C4-2B (cell line): ENCODE results near the gene SFN.

ENCODE experiments used
- H3K27ac ChIP-seq: fragments of 450-650 bp; 2 replicates; pipeline ENCODE4 v1.5.1; 2017
- ZFX ChIP-seq: fragments of 450-650 bp; IDR thresholded peaks from 2 replicates; pipeline ENCODE4 v1.6.1; 2017
- TF ChIP-seq, protein P1 (sequence below): fragments of 450-650 bp; conservative IDR thresholded peaks from 2 replicates; pipeline ENCODE4 v1.5.1; 2017; ENCODE audit warnings: mild to moderate bottlenecking

The SFN gene

DNA sequence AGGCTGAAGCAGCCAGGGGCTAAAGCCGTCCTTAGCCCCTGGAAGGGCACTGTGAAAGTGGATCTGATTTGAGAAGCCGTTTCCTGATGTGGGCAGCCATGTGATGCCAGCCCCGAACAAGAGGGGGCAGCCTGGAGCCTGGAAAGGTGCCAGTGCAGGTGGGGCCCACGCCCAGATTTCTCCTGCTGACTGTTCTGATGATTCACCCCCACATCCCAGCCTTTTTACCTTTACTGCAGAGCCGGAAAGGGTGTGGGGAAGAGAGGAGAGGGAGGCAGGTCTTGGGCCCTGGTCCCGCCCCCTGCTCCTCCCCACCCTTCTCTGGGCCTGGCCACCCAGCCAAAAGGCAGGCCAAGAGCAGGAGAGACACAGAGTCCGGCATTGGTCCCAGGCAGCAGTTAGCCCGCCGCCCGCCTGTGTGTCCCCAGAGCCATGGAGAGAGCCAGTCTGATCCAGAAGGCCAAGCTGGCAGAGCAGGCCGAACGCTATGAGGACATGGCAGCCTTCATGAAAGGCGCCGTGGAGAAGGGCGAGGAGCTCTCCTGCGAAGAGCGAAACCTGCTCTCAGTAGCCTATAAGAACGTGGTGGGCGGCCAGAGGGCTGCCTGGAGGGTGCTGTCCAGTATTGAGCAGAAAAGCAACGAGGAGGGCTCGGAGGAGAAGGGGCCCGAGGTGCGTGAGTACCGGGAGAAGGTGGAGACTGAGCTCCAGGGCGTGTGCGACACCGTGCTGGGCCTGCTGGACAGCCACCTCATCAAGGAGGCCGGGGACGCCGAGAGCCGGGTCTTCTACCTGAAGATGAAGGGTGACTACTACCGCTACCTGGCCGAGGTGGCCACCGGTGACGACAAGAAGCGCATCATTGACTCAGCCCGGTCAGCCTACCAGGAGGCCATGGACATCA lies at the start of gene SFN:
SFN (plus strand) TSS at position 369 of the 904 bp plus-strand sequence; CDS start at position 433, 64 bp downstream.
- H3K27ac ChIP-seq = peak within 1 kb of the TSS; percentile 80
- TF ChIP-seq, protein P1, sequence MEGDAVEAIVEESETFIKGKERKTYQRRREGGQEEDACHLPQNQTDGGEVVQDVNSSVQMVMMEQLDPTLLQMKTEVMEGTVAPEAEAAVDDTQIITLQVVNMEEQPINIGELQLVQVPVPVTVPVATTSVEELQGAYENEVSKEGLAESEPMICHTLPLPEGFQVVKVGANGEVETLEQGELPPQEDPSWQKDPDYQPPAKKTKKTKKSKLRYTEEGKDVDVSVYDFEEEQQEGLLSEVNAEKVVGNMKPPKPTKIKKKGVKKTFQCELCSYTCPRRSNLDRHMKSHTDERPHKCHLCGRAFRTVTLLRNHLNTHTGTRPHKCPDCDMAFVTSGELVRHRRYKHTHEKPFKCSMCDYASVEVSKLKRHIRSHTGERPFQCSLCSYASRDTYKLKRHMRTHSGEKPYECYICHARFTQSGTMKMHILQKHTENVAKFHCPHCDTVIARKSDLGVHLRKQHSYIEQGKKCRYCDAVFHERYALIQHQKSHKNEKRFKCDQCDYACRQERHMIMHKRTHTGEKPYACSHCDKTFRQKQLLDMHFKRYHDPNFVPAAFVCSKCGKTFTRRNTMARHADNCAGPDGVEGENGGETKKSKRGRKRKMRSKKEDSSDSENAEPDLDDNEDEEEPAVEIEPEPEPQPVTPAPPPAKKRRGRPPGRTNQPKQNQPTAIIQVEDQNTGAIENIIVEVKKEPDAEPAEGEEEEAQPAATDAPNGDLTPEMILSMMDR = no peak; the same call in 1 of the 2 replicates
- no peak for TF ChIP-seq ZFX

GRCh38 chr1:26814377-26814776 lies 48.6 kb upstream of the SFN start:
- TF ChIP-seq ZFX = no peak
- TF ChIP-seq, protein P1 = no peak
- H3K27ac ChIP-seq = no peak overlapping the region

GRCh38 chr1:26814893-26815292 lies 48.1 kb upstream of the SFN start:
- H3K27ac ChIP-seq = no peak overlapping the region
- TF ChIP-seq, protein P1 = no peak
- no peak for TF ChIP-seq ZFX

DNA sequence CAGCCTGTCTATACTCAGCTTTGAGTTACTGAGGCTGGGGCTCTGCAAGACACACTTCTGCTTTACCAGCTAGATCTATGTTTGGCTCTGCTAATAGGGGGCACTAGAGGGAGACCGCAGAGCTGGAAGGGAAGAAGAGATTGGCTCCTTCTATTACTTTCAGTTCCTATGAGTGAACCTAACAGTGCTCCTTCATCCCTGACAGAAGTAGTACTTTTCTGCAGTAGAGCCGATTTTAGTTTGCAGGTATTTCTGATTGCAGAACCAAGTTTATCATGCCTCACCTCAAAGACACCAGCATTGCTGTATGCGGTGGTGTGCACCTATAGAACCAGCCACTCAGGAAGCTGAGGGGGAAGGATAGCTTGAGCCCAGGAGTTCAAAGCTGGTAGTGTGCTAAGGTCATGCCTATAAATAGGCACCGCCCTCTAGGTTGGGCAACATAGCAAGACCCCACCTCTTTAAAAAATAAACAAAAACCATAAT lies 42.1 kb upstream of the SFN start:
- H3K27ac ChIP-seq = no peak overlapping the region

DNA sequence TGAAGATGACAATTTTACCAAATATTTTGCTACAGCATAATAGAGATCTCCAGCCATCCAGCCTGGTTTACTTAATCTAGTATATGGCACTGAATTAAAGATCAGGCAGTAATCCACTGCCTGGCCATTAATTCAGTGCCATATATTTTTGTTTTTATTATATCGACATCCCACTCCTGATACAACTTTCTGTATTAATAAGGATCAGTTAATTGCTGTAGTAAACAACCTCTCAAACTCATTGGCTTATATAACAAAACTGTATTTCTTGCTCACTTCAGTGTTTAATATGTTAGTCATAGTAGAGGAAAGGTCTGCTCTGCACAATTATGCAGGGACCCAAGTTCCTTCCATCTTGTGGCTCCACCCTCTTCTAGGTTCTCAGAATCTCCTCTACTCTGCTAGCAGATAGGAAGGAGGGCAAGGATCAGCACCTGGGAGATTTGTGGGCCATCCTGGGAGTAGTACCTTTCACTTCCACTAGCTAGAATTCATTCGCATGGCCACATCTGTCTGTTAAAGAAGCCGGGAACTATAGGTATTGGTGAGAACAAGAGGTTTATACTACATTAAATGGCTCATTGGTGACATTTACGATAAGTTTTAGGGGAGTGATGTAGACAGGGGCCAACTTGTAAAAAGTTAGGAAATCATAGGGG lies 40.1 kb upstream of the SFN start:
- peak overlapping the region; percentile 84; the same call in 1 of the 2 replicates for H3K27ac ChIP-seq
- no peak for TF ChIP-seq ZFX
- TF ChIP-seq, protein P1 = no peak; the same call in 1 of the 2 replicates

More for the DNA sequence above, 42.1 kb upstream of the SFN start:
- TF ChIP-seq, protein P1 = no peak
- no peak for TF ChIP-seq ZFX

DNA sequence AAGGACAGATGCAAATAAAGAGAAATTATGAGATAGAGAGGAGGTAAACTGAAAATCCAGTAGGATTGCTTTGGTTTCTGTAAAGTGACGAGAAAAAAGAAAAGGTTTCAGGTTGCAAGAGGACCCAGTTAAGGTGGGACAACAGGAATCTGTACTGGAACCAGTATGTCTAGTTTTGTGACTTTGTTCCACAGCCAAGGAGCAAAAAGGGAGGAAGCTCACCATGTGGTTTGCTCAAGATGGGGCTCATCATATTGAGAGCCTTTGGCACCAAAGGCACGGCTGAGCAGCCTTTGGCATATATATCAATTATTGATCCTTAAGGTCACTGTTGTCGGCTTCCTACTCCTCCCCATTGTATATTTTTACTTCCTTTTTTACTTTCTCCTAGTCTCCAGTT lies 38.2 kb upstream of the SFN start:
- TF ChIP-seq, protein P1 = no peak
- TF ChIP-seq ZFX = no peak
- peak overlapping the region; percentile 84 for H3K27ac ChIP-seq
